Astrocyte (in vitro differentiated cells and primary cell): ENCODE measurements around the gene SCGN. TPM values are rescaled to one million over a fixed set of nuclear protein-coding genes. Genes with fewer than 3 reads are reported as not detected.

Experiments
- DNase-seq: peaks from one replicate; pipeline ENCODE4 v3.0.0-alpha.2; 2010; ENCODE audit warnings: low read depth
- FAIRE-seq: peaks from 2 replicates; lab custom pipeline; 2011; peaks lifted over from hg19 to GRCh38; lab: Jason Lieb, UNC
- H2AFZ ChIP-seq: 2 replicates; pipeline ENCODE4 v1.6.0; 2012; ENCODE audit warnings: low read depth, low read length, inconsistent platforms
- H3K27ac ChIP-seq: 2 replicates; pipeline ENCODE4 v1.5.1; 2011; ENCODE audit warnings: low read depth, low read length, inconsistent platforms
- H3K27me3 ChIP-seq: 2 replicates; pipeline ENCODE4 v1.6.0; 2011; ENCODE audit warnings: low read length, inconsistent platforms; ENCODE audit not compliant: insufficient read depth
- H3K36me3 ChIP-seq: 2 replicates; pipeline ENCODE4 v1.5.1; 2011; ENCODE audit warnings: low read length, inconsistent platforms; ENCODE audit not compliant: insufficient read depth
- H3K4me1 ChIP-seq: 2 replicates; pipeline ENCODE4 v1.5.1; 2011; ENCODE audit warnings: low read length, inconsistent platforms; ENCODE audit not compliant: insufficient read depth
- H3K4me2 ChIP-seq: 2 replicates; pipeline ENCODE4 v1.6.0; 2012; ENCODE audit warnings: low read length, inconsistent platforms
- H3K4me3 ChIP-seq: 2 replicates; pipeline ENCODE4 v1.5.1; 2011; ENCODE audit warnings: low read depth, mild to moderate bottlenecking, low read length, inconsistent platforms; ENCODE audit not compliant: insufficient read depth
- H3K79me2 ChIP-seq: 2 replicates; pipeline ENCODE4 v1.6.0; 2012; ENCODE audit warnings: mild to moderate bottlenecking, low read length, inconsistent platforms; ENCODE audit not compliant: insufficient read depth
- H3K9ac ChIP-seq: 2 replicates; pipeline ENCODE4 v1.6.0; 2012; ENCODE audit warnings: mild to moderate bottlenecking, low read length, inconsistent platforms
- H3K9me3 ChIP-seq: 2 replicates; pipeline ENCODE4 v1.5.1; 2012; ENCODE audit warnings: low read depth, mild to moderate bottlenecking, low read length, inconsistent platforms; ENCODE audit not compliant: insufficient read depth
- H4K20me1 ChIP-seq: 2 replicates; pipeline ENCODE4 v1.6.0; 2012; ENCODE audit warnings: low read length, inconsistent platforms; ENCODE audit not compliant: insufficient read depth
- H3K27ac Mint-ChIP-seq: one replicate; pipeline ENCODE4 v1.8.0; 2021; ENCODE audit warnings: mild to moderate bottlenecking, mixed read lengths; ENCODE audit not compliant: unreplicated experiment
- H3K27me3 Mint-ChIP-seq: one replicate; pipeline ENCODE4 v1.8.0; 2021; ENCODE audit warnings: low read depth, mixed read lengths; ENCODE audit not compliant: unreplicated experiment
- H3K36me3 Mint-ChIP-seq: one replicate; pipeline ENCODE4 v1.8.0; 2021; ENCODE audit warnings: low read depth, mixed read lengths; ENCODE audit not compliant: unreplicated experiment
- H3K4me1 Mint-ChIP-seq: one replicate; pipeline ENCODE4 v1.8.0; 2021; ENCODE audit warnings: low read depth, mixed read lengths; ENCODE audit not compliant: unreplicated experiment
- H3K4me3 Mint-ChIP-seq: one replicate; pipeline ENCODE4 v1.8.0; 2021; ENCODE audit warnings: mild to moderate bottlenecking, moderate library complexity, mixed read lengths; ENCODE audit not compliant: unreplicated experiment
- H3K9me3 Mint-ChIP-seq: one replicate; pipeline ENCODE4 v1.8.0; 2021; ENCODE audit warnings: mild to moderate bottlenecking, mixed read lengths; ENCODE audit not compliant: unreplicated experiment
- CTCF ChIP-seq: IDR thresholded peaks from 2 replicates; pipeline ENCODE4 v1.5.1; 2011; ENCODE audit warnings: low read depth, mild to moderate bottlenecking, inconsistent platforms, low read length, moderate library complexity; ENCODE audit not compliant: insufficient read depth
- EZH2 ChIP-seq: IDR thresholded peaks from 2 replicates; pipeline ENCODE4 v1.6.1; 2012; ENCODE audit warnings: mild to moderate bottlenecking, low read length, inconsistent platforms; ENCODE audit not compliant: insufficient read depth
- total RNA-seq: library from RNA; stranded (reverse); gene quantifications from 2 replicates; pipeline ENCODE4 v1.2.1, GENCODE V29; 2021

Gene SCGN
- total RNA-seq, 1 donor from 2014 or later, result not detected

- Mint-ChIP-seq H3K4me1 (no peaks in the 10 kb centered on the region), H3K27me3 (peaks cover 20% of the 10 kb centered on the region), H3K9me3 (no peaks in the 10 kb centered on the region), H3K36me3 (no peaks in the 10 kb centered on the region), H3K27ac (no peak overlapping the region), H3K4me3 (no peak overlapping the region)
- DNase-seq, result no peak
- H3K9me3 ChIP-seq, result no peaks in the 10 kb centered on the region
- H3K27me3 ChIP-seq, result no peaks in the 10 kb centered on the region
- H3K79me2 ChIP-seq, result no peaks in the 10 kb centered on the region
- FAIRE-seq, result no peak
- H3K27ac ChIP-seq, result no peak overlapping the region
- H3K4me2 ChIP-seq, result no peak overlapping the region
- no peaks in the 10 kb centered on the region for H3K4me1 ChIP-seq
- no peak overlapping the region for H2AFZ ChIP-seq
- H3K4me3 ChIP-seq, result no peak overlapping the region
- H3K9ac ChIP-seq, result no peak overlapping the region
- H3K36me3 ChIP-seq, result no peaks in the 10 kb centered on the region
- TF ChIP-seq EZH2, result no peak
- TF ChIP-seq CTCF, result no peak
- no peaks in the 10 kb centered on the region for H4K20me1 ChIP-seq
Observed at GRCh38 chr6:25628471-25629197, 23.4 kb upstream of the SCGN start.

GRCh38 chr6:25629198-25629576 lies 22.8 kb upstream of the SCGN start:
- no peak for FAIRE-seq
- no peaks in the 10 kb centered on the region for H3K79me2 ChIP-seq
- H3K4me3 Mint-ChIP-seq, result no peak overlapping the region

More at GRCh38 chr6:25629198-25629576, 22.8 kb upstream of the SCGN start:
- no peaks in the 10 kb centered on the region for H3K36me3 Mint-ChIP-seq
- no peak overlapping the region for H3K27ac ChIP-seq
- peaks cover 21% of the 10 kb centered on the region for H3K27me3 Mint-ChIP-seq
- H2AFZ ChIP-seq, result no peak overlapping the region
- no peaks in the 10 kb centered on the region for H3K4me1 Mint-ChIP-seq
- H3K27ac Mint-ChIP-seq, result no peak overlapping the region
- DNase-seq, result no peak
- no peaks in the 10 kb centered on the region for H3K4me1 ChIP-seq
- peaks cover 2% of the 10 kb centered on the region for H3K9me3 Mint-ChIP-seq
- no peak overlapping the region for H3K9ac ChIP-seq
- TF ChIP-seq CTCF, result no peak
- TF ChIP-seq EZH2, result no peak
- H3K4me2 ChIP-seq, result no peak overlapping the region
- no peaks in the 10 kb centered on the region for H3K27me3 ChIP-seq
- no peaks in the 10 kb centered on the region for H4K20me1 ChIP-seq
- H3K36me3 ChIP-seq, result no peaks in the 10 kb centered on the region
- H3K4me3 ChIP-seq, result no peak overlapping the region
- no peaks in the 10 kb centered on the region for H3K9me3 ChIP-seq
